Inflammatory macrophage (primary cell): ENCODE measurements around the gene LAMA4.

ENCODE experiments used
- DNase-seq, 2 donors: peaks; one replicate each; pipeline ENCODE4 v3.0.0-alpha.2; 2020 to 2022

LAMA4 gene

DNA sequence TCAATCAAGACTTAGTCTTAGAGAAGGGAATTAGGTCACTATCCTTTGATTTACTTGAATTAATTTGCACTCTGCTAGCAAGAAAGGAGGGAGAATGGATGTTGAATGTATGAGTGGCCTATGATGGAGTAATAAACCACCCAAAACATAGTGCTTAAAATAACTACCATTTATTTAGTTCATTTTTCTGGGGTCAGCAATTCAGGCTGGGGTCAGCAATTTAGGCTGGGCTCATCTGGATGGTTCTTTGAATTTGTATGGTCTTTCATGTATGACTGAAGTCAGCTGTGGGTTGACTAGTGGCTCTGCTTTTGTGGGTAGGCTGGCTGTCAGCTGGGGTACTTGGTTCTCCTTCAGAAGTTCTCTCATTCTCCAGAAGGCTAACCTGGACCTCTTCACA, 21.0 kb upstream of the LAMA4 start:
- no peak for DNase-seq

DNA sequence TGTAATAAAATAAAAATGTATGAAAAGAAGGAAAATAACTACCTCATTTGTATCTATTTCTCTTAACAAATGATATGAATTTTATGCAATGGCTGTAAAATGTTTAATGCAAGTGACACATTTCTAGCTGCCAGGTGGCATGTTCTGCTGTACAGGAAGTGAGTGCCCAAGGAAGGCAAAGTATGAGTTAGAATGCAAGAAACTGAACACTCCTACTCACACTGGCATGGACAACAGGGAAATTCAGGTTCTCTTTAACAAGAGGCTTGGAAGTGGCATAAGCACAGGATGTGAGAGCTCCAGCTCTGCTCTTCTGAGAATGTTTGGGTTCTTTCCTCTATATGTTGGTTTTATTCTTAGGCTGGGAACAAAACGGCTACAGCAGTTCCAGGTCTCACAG, 20.4 kb upstream of the LAMA4 start:
- DNase-seq, result no peak

- no peak for DNase-seq
These were observed 18.4 kb upstream of the LAMA4 start for GRCh38 chr6:112272799-112273198.

- DNase-seq, result no peak
These were observed 16.4 kb upstream of the LAMA4 start for GRCh38 chr6:112270756-112271155.

DNA sequence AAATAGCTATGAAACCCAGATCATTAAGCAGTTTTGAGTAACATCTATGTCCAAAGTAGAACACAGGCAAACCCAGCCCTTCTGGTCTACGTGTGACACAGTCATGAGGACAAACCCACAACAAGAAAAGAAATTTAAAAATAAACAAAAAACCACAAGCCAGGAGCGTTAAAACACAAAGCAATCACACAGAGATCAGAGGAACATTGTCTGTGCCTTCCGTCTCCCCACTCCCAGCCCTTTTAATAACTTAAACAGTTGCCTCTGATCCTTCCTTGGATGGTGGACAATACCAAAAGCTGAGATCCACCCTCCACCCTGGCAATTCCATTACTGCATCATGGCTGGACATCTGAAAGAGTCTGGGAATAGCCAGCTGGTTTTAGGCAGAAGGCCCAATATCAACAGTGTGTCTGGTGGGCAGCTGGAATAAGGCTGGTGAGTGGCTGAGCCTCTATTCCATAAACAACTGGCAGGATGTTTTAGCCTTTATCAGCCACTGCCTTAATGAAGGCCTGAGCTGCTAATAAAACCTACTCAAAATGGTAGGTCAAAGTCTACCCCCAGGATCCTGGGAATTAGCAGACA, 15.7 kb upstream of the LAMA4 start:
- DNase-seq, result no peak

GRCh38 chr6:112269114-112269513, 14.7 kb upstream of the LAMA4 start:
- DNase-seq, result no peak

DNA sequence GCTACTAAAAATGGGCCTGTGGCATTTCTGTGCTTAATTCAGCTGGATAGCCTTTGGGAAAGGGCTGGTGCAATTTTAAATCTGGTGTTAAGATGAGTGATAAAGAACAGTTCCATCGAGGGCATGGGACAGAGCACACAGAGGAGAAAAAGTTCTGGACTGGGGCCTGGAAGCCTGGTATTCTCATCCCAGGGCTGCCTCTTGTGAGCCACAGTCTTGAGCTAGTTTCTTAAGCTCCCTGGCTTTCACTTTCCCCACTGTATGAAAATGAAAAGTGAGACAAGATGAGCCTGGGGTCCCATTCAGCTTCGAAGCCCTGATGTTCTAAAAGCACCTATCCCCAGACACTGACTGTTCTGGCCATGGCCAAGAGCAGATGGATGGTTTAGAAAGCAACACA, 14.3 kb upstream of the LAMA4 start:
- no peak for DNase-seq

GRCh38 chr6:112268019-112268418, 13.7 kb upstream of the LAMA4 start:
- DNase-seq, result no peak

- DNase-seq, result peak in 1 of 2 donors; percentile 54
These were observed 12.0 kb upstream of the LAMA4 start for GRCh38 chr6:112266331-112266730.

DNA sequence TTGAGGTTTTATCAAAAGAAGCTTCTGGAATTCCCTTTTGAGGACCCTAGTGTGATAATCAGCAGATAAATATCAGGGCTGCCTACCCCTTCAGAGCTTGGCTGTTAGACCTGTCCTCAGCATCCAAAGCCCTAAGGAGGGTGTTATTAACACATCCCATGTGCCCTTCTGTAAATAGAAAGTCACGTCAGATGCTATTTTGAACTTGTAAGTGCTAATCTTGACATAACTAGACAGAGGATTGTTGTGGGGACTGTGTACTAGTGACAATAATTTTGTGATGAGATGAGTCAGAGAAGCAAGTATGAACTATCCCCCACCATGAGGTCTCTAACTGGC, 4.9 kb upstream of the LAMA4 start:
- DNase-seq, result no peak

DNA sequence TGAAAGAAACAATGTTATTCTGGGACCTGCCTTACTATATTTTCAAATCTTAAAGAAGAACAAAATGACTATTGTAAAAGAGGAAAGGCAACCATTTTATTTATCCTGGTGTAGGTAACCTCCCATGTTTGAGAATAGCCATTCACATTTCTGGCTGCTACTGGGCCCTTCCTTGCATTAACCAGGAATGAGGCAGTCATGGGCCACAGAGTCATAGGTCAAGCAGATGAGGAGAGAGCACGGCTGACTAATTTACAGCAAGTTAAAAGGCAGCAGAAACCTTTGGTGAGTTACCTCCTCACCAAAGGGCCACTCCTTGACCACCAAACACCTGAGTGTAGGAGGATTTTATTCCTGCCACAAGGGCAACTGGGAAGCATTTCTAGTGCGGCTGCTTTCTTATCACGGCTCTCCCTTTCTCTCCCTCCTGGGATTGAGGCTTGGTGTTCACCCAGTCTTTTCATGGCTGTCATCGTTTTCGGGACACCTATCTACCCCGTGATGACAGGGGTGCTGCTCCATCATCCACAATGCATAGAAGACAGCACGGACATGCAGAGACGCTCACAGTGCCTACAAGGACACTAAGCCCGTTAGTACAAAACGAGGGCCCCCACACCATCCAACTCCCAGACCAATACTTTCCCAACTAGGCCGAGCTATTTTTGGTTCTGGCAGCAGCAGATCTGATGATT, 4.4 kb upstream of the LAMA4 start:
- no peak for DNase-seq

DNA sequence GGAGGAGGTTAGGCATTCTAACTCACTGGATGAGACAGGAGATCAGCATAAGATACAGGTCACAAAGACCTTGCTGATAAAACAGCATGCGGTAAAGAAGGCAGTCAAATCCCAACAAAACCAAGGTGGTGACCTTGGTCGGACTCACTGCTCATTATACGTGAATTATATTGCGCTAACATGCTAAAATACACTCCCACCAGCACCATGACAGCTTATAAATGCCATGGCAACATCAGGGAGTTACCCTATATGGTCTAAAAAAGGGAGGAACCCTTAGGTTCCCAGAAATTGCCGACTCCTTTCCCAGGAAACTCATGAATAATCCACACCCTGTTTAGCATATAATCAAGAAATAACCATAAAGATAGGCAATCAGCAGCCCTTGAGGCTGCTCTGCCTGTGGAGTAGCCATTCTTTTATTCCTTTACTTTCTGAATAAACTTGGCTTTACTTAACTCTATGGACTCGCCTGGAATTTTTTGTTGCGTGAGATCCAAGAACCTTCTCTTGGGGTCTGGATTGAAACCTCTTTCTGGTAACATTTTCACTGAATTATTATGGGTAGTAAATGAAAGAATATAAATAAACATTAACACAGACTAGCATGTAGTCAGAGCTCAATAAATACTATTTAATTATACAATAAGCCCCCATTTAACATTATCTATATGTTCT, 3.0 kb upstream of the LAMA4 start:
- no peak for DNase-seq

- no peak for DNase-seq
These were observed 554 bp upstream of the LAMA4 start for GRCh38 chr6:112254921-112255320.

- no peak for DNase-seq
These were observed 898 bp downstream of the LAMA4 start for GRCh38 chr6:112253498-112253840.

DNA sequence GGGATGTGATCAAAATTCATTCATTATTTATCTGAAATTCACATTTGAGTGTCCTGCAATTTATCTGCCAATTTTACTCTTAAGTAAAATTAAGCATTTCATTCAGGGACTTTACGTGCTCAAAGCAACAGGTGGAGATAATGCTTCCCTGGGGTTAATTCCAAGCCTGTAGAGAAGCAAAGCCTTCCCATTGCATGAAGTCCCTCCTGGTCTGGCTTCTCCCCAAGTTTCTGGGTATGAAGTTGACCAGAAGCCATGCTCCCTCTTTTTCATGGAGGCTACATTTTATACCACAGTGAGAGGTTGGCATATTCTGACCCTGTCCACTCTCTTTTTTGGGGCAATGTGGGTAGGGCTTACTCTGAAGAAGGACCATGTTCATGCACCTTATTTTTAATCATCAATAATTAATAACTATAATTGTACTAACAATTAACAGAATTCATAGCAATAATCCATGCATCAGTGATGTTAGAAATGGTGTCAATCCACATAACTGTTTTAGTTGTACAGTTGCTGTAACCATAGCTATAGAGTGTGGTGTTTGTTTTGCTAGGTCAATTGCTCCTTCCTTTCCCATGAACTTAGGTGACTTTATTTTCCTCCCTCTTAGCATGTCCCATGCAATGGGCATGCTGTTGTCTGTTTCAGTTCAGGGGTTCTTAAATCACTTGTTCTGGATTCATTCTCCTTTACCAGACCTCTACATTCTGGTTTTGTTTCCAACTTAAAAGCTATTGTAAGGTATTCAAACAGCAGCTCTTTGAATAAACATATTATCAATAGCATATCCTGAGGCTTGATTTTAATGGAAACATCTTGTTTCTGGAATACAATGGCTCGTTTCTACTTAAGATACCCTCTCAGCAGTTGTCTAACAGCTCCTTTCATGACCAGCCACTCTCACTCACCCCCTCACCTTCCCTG, 1.5 kb downstream of the LAMA4 start:
- no peak for DNase-seq

- DNase-seq, result no peak
These were observed 3.0 kb downstream of the LAMA4 start for GRCh38 chr6:112251171-112251875.

GRCh38 chr6:112249489-112249888, 4.9 kb downstream of the LAMA4 start:
- DNase-seq, result no peak

DNA sequence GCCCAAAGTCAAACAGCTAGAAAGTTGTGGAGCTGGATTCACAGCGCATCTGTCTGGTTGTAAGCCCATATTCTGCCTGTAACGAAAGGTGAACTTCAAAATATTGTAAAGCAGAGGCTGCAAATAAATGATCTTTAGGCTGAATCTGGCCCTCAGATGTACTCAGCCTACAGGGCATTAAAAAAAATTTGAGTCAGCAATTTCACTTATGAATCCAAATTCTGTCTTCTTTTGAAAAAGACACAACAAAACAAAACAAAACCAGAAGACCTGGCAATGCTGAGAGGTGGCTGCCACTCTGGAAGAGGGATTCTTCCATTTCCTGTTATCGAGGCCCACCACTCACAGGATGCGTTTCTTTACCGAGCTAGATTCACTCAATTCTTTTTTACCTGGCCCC, 7.1 kb downstream of the LAMA4 start:
- no peak for DNase-seq

GRCh38 chr6:112245511-112246203, 8.7 kb downstream of the LAMA4 start:
- DNase-seq, result no peak

- no peak for DNase-seq
These were observed 10.2 kb downstream of the LAMA4 start for GRCh38 chr6:112243861-112244827.
